Measurements from ENCODE around the gene NAGA.

Gene NAGA

DNA sequence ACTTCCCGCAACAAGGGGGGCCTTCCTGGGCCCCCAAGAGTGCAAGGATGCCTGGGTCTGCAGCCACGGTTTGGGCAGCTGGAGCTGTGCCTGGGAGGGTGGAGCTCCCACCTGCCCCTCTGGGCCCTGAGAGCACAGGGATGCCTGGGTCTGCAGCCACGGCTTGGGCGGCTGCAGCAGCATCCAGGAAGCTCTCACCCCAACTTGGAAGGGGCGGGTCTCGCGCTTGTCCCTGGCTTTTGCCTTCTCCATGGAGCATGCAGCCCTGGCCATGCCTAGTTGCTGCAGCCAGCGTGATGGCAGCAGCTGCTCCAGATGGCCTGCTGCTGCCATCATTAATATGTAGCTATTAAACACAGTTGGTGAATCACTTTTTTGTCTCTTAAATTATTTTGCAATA lies 35.4 kb downstream of the NAGA start:
- DNase-seq: no peak

DNA sequence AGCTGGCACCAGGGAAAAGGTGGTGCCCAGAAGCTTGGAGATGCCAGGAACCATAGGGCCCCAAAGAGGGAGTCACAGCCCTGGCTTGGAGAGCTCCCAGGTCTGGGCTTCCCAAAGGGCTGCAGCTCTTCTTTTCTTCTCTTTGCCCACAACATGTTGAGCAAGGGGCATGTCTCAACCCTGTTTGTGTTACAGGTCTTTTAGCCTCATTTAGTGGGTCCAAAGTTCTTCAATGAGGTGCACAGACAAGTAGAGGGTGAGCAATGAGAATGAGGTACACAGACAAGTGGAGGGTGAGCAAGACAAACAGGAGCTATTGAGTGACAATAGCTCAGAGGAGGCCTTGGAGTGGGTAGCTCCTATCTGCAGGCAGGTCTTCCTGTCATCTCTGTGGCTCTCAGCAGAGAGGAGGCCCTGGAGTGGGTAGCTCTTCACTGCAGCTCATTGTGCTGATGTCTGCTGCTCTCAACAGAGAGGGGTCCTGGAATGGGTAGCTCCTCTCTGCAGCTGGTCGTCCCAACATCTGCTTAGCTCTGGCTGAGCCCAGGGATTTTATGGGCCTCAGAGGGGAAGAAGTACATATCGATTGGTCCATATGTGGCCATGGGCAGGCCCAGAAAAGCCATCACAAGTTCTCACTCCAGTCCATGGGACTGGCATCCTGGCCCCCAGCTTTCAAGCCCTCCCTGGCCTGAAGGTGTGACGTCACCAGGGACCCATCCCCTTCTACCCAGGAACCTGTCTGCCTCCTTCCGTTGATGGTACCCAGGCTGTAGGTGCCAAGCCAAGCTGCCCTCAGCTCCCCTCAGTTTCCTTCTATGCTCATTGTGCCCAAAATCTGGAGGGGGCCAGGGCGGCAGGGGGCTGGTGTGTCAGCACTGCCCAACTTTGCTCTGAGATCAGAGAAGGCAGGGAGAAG lies 37.1 kb downstream of the NAGA start:
- no peak for DNase-seq

DNA sequence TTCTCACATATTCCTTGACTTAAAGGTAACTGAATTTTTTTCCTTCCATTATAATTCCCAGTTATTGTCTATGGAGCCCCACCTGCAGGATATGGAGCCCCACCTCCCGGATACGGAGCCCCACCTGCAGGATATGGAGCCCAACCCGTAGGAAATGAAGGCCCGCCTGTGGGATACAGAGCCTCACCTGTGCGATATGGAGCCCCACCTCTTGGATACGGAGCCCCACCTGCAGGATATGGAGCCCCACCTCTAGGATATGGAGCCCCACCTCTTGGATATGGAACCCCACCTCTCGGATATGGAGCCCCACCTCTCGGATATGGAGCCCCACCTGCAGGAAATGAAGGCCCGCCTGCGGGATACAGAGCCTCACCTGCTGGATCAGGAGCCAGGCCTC lies 43.9 kb downstream of the NAGA start:
- DNase-seq: no peak

DNA sequence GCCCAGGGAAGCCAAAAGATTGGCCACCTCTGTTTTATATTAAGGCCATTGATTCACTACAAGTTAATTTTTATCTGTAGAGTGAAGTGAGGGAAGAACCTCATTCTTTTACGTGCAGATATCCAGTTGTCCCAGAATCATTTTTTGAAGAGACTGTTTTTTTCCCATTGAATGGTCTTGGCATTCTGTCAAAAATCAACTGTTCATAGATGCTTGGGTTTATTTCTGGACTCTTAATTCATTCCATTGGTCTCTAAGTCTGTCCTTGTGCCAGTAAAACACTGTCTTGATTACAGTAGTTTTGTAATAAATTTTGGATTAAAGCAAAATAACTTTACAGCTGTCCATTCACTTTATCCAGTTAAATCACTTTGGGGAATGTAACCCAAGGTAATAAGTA lies 45.2 kb downstream of the NAGA start:
- no peak for DNase-seq

DNA sequence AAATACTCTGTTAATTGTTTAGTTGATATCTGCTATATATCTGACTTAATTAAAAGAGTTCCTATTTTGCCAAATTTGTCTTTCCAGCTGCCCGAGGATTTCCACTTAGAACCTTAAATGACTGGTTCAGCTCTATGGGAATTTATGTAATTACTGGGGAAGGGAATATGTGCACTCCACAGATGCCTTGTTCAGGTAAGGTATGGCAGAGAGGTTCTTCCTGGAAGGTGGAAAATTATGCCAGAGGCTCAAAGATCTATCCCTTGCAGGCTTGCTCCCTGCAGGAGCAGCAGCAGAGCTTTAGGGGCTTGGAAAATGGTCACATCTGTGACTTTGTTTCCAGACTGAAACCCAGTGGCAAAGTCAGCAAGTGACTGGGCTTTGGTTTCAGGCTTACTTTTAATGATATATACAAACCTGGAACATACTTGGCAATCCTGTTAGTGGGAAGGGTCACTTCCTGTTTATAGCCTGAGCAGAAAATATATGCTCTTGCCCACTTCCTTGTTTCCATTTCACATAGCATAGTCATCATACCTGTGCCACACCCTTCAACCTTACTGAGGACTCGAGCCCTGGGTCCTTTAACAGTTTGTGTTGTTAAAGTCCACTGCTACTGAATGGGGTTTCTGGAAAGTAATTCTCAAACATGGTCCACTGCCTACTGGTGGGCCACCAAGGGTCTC lies 48.3 kb downstream of the NAGA start:
- no peak for DNase-seq

DNA sequence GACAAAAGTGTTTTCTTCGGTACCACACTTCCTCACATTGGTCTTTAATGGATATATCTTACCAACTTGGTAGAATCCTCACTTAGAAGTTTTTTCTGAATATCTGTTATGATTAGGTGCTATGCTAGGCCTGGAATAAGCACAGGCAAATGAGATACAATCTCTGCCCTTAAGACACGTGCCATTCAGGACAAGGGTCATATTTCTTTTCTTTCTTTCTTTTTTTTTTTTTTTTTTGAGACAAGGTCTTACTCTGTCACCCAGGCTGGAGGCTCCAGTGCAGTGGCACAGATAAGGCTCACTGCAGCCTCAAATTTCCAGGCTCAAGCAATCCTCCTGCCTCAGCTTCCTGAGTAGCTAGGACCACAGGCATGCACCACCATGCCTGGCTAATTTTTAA lies 49.0 kb downstream of the NAGA start:
- no peak for DNase-seq

DNA sequence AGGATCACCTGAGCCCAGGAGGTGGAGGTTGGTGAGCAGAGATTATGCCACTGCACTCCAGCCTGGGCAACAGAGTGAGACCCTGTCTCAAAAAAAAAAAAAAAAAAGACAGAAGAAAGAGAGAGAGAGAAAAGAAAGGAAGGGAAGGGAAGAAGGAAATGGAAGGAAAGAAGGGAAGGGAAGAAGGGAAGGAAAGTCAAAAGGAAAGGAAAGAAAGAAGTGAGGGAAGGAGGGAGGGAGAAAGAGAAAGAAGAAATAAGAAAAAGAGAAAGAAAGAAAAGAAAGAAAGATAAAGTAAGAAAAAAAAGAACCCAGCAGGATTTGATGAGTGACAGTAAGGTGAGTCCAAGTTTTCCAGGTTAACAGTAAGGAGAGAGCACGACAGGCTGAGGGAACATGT lies 52.4 kb downstream of the NAGA start:
- no peak for DNase-seq

DNA sequence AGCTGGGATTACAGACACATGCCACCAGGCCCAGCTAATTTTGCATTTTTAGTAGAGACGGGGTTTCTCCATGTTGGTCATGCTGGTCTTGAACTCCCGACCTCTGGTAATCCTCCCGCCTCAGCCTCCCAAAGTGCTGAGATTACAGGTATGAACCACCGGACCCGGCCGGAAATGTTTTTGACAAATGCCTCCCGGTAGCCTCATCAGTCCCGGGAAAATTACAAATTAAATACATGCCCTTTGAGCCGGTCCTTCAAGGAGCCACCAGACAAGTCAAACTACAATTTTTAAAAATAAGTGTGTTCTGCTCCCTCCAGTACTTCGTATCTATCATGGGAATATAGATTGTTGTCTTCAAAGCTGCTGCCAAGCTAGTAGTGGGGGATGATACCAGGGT lies 54.5 kb downstream of the NAGA start:
- DNase-seq: no peak

DNA sequence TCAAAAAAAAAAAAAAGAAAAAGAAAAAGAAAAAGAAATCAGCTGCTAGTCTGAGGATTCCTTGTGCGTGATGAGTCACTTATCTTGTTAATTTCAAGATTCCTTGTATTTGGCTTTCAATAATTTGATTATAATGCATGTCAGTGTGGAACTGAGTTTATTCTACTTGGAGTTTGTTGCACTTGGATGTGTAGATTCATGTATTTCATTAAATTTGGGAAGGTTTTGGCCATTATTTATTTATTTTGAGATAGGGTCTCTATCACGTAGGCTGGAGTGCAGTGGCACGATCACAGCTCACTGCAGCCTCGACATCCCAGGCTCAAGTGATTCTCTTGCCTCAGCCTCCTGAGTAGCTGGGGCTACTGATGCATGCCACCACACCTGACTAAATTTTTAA lies 57.2 kb downstream of the NAGA start:
- DNase-seq: no peak

DNA sequence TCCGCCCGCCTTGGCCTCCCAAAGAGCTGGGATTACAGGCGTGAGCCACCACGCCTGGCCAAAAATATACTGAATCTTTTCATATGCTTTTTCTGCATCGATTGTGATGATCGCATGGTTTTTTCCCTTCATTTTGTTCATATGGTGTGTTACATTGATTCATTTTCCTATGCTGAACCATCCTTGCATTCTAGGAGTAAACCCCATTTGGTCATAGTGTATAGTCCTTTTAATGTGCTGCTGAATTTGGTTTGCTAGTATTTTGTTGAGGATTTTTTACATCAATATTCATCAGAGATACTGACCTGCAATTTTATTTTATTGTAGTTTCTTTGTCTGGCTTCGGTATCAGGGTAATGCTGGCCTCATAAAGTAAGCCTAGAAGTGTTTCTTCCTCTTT lies 59.8 kb downstream of the NAGA start:
- no peak for DNase-seq
